CD4-positive, alpha-beta T cell treated with Interleukin-12 subunit alpha and Interleukin-12 subunit beta, for 1 hour (primary cell): ENCODE results near the gene ACOX1.
A peak's percentile ranks its signal among the peaks of the same experiment; 100 is the strongest.

ENCODE experiments used
- DNase-seq: peaks from one replicate; pipeline ENCODE4 v3.0.0-alpha.2; 2020

ACOX1 gene

GRCh38 chr17:75904749-75905521 is 74.0 kb downstream of the ACOX1 start, which contains the start of gene MRPL38:
MRPL38 (minus strand) TSS chr17:75904884; CDS start chr17:75904875, 9 bp downstream.
- DNase-seq = peak; percentile 95

- no peak for DNase-seq
Observed at GRCh38 chr17:75902406-75902805, 76.6 kb downstream of the ACOX1 start.

- no peak for DNase-seq
Observed at GRCh38 chr17:75901727-75902126, 77.2 kb downstream of the ACOX1 start.

- DNase-seq = no peak
Observed at GRCh38 chr17:75900691-75901533, 78.1 kb downstream of the ACOX1 start.

GRCh38 chr17:75899767-75900468 is 79.0 kb downstream of the ACOX1 start:
- DNase-seq = no peak

GRCh38 chr17:75899353-75899752 is 79.6 kb downstream of the ACOX1 start:
- no peak for DNase-seq

GRCh38 chr17:75898791-75899190 is 80.2 kb downstream of the ACOX1 start:
- no peak for DNase-seq

- no peak for DNase-seq
Observed at GRCh38 chr17:75898065-75898464, 80.9 kb downstream of the ACOX1 start.

GRCh38 chr17:75897160-75898019 is 81.6 kb downstream of the ACOX1 start:
- DNase-seq = no peak

- peak; percentile 82 for DNase-seq
Observed at GRCh38 chr17:75896415-75897159, 82.4 kb downstream of the ACOX1 start, which contains the start of gene TRIM65. TRIM65 (minus strand) TSS chr17:75896951; CDS start chr17:75896937, 14 bp downstream.

GRCh38 chr17:75895370-75896155 is 83.4 kb downstream of the ACOX1 start:
- no peak for DNase-seq

- DNase-seq = no peak
Observed at GRCh38 chr17:75894049-75894733, 84.8 kb downstream of the ACOX1 start.

- DNase-seq = no peak
Observed at GRCh38 chr17:75893305-75894048, 85.5 kb downstream of the ACOX1 start.

GRCh38 chr17:75892556-75893224 is 86.3 kb downstream of the ACOX1 start:
- DNase-seq = no peak

- DNase-seq = no peak
Observed at GRCh38 chr17:75891605-75892555, 87.1 kb downstream of the ACOX1 start.
